Upper lobe of left lung (tissue), 4 donors: ENCODE measurements around the gene TRPC4.

ENCODE experiments used
- CTCF ChIP-seq, 6 experiments: fragments of 450-650 bp in 4 of 6; fragments of 200-600 bp in 2 of 6; sonication (generic) in 2 of 6; IDR thresholded peaks; one replicate each; pipeline ENCODE4 v1.5.1; 2016 to 2019; ENCODE audit warnings: antibody characterized with exemption in 6 of 6
- POLR2A ChIP-seq, 4 donors: fragments of 450-650 bp; IDR thresholded peaks; one replicate each; pipeline ENCODE4 v1.5.1; 2016 to 2017; ENCODE audit warnings: antibody characterized with exemption in 4 of 4, mild to moderate bottlenecking in 2 of 4

- TF ChIP-seq CTCF (IDR thresholded peaks at IDR 0.05) (no peak), POLR2A (IDR thresholded peaks at IDR 0.05) (no peak)
These were observed 199.7 kb downstream of the TRPC4 start for GRCh38 chr13:37669845-37670244.
